ENCODE measurements around the gene SLN.
"Not testable (repeated sequence)": the region's sequence is repeated elsewhere in the genome, so short reads cannot be mapped to it uniquely, and the experiment has no call there.

Gene SLN

GRCh38 chr11:107711861-107712755 is at the start of gene SLN:
TSS of gene SLN (minus strand) at chr11:107712056.
- no peak for DNase-seq (ENCODE audit: low read depth)
- no peak for TF ChIP-seq CTCF (IDR thresholded peaks at IDR 0.05; ENCODE audit: low read depth, low read length, missing control alignments)
- H3K4me3 ChIP-seq (ENCODE audit: low read depth, low read length): no peak within 1 kb of the TSS

- not testable (repeated sequence) for DNase-seq (ENCODE audit: low read depth); H3K4me3 ChIP-seq (ENCODE audit: low read depth, low read length)
Observed at GRCh38 chr11:107758719-107759355, 47.0 kb upstream of the SLN start.

GRCh38 chr11:107757661-107758060 is 45.8 kb upstream of the SLN start:
- no peak for DNase-seq (ENCODE audit: low read depth)

GRCh38 chr11:107756553-107756952 is 44.7 kb upstream of the SLN start:
- no peak overlapping the region for H3K4me3 ChIP-seq (ENCODE audit: low read depth, low read length)
- no peak for DNase-seq (ENCODE audit: low read depth)
- TF ChIP-seq CTCF (IDR thresholded peaks at IDR 0.05; ENCODE audit: low read depth, low read length, missing control alignments): no peak

More at GRCh38 chr11:107757661-107758060, 45.8 kb upstream of the SLN start:
- peak; percentile 12 for TF ChIP-seq CTCF (IDR thresholded peaks at IDR 0.05; ENCODE audit: low read depth, low read length, missing control alignments)
- H3K4me3 ChIP-seq (ENCODE audit: low read depth, low read length): no peak overlapping the region

GRCh38 chr11:107752949-107753822 is 41.3 kb upstream of the SLN start:
- TF ChIP-seq CTCF (IDR thresholded peaks at IDR 0.05; ENCODE audit: low read depth, low read length, missing control alignments): no peak
- no peak overlapping the region for H3K4me3 ChIP-seq (ENCODE audit: low read depth, low read length)
- no peak for DNase-seq (ENCODE audit: low read depth)

GRCh38 chr11:107752508-107752907 is 40.7 kb upstream of the SLN start:
- no peak for TF ChIP-seq CTCF (IDR thresholded peaks at IDR 0.05; ENCODE audit: low read depth, low read length, missing control alignments)
- no peak for DNase-seq (ENCODE audit: low read depth)
- no peak overlapping the region for H3K4me3 ChIP-seq (ENCODE audit: low read depth, low read length)

GRCh38 chr11:107751082-107751481 is 39.2 kb upstream of the SLN start:
- no peak for TF ChIP-seq CTCF (IDR thresholded peaks at IDR 0.05; ENCODE audit: low read depth, low read length, missing control alignments)
- H3K4me3 ChIP-seq (ENCODE audit: low read depth, low read length): no peak overlapping the region
- DNase-seq (ENCODE audit: low read depth): no peak
